ENCODE measurements around the gene DAAM2.

GRCh38 chr6:39811835-39812345 lies 19.7 kb downstream of the DAAM2 start:
- TF ChIP-seq RCOR1 (IDR thresholded peaks at IDR 0.05; ENCODE audit: low read length) (no peak), SMC3 (IDR thresholded peaks at IDR 0.05; ENCODE audit: low read depth, low read length) (no peak), MAX (IDR thresholded peaks at IDR 0.05; ENCODE audit: low read depth) (no peak), EP300 (IDR thresholded peaks at IDR 0.05; ENCODE audit: borderline replicate concordance in 1 of 2, low read depth in 1 of 2, low read length in 1 of 2) (no peak), MXI1 (IDR thresholded peaks at IDR 0.05; ENCODE audit: low read depth, low read length) (no peak), YY1 (IDR thresholded peaks at IDR 0.05; ENCODE audit: low read depth) (no peak), RAD21 (IDR thresholded peaks at IDR 0.05; ENCODE audit: low read length) (no peak), POLR2AphosphoS5 (IDR thresholded peaks at IDR 0.05; ENCODE audit: low read depth, low read length) (no peak), PBX3 (IDR thresholded peaks at IDR 0.05) (no peak), NFIC (IDR thresholded peaks at IDR 0.05; ENCODE audit: borderline replicate concordance) (no peak)
- TF ChIP-seq, protein P1, sequence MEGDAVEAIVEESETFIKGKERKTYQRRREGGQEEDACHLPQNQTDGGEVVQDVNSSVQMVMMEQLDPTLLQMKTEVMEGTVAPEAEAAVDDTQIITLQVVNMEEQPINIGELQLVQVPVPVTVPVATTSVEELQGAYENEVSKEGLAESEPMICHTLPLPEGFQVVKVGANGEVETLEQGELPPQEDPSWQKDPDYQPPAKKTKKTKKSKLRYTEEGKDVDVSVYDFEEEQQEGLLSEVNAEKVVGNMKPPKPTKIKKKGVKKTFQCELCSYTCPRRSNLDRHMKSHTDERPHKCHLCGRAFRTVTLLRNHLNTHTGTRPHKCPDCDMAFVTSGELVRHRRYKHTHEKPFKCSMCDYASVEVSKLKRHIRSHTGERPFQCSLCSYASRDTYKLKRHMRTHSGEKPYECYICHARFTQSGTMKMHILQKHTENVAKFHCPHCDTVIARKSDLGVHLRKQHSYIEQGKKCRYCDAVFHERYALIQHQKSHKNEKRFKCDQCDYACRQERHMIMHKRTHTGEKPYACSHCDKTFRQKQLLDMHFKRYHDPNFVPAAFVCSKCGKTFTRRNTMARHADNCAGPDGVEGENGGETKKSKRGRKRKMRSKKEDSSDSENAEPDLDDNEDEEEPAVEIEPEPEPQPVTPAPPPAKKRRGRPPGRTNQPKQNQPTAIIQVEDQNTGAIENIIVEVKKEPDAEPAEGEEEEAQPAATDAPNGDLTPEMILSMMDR (IDR thresholded peaks at IDR 0.05): no peak
